ENCODE measurements around the gene SYNDIG1.

The SYNDIG1 gene

DNA sequence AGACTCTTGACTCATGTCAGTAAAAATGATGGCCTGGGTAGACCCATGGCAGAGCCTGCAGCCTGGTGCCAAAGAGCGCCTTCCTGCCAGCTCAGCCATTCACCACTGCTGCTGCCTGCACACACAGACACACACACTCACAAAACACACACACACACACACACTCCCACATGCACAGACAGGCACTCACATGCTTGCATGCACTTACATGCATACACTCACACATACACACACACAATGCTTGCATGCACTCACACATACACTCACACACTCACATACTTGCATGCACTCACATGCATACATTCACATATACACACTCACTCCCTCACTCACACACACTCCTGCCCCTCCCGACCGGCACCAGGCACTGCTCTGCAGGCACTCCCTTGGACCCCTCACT lies 18.0 kb upstream of the SYNDIG1 start:
- TF ChIP-seq JUND (IDR thresholded peaks at IDR 0.05; ENCODE audit: low read depth) = no peak
- DNase-seq (ENCODE audit: low read depth in 1 of 2, low spot score in 1 of 2) = no peak
- in situ Hi-C loops (cut with HindIII; ENCODE audit: low pct_unique_long_range_greater_than_20kb, low sequenced_read_pairs) = no loop called here

- in situ Hi-C loops (cut with HindIII; ENCODE audit: low pct_unique_long_range_greater_than_20kb, low sequenced_read_pairs) = no loop called here
- no peak for DNase-seq (ENCODE audit: low read depth in 1 of 2, low spot score in 1 of 2)
- no peak for TF ChIP-seq JUND (IDR thresholded peaks at IDR 0.05; ENCODE audit: low read depth)
Measured at GRCh38 chr20:24452016-24452415, 17.4 kb upstream of the SYNDIG1 start.

DNA sequence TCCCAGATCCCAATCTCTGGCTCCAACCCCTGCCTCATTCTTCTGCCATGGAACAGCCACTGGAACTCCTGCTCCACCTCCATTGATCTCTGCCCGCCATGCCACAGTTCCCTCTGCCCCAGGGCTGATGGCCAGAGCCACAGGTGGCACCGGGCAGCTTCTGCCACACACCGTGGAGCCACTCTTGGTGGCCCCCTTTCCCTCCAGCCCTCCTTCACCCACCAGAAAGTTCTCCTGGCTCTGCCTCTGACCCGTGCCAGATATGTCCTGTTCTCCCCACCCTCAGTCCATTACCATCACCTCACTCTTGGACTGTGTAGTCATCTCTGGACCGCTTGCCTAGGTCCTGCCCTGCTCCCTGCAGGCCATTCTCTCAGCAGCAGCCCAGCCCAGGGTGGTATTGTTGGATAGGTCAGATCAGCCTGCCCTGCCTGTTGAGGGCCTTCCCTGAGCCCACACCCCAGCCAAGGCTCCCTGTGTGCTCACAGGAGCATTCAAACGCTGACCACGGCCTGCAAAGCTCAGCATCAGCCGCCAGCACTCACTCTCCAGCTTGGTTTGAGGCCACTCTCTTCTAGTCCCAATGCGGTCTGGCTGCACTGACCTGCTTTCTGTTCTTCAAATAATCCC lies 16.8 kb upstream of the SYNDIG1 start:
- DNase-seq (ENCODE audit: low read depth in 1 of 2, low spot score in 1 of 2) = no peak
- TF ChIP-seq JUND (IDR thresholded peaks at IDR 0.05; ENCODE audit: low read depth) = no peak
- in situ Hi-C loops (cut with HindIII; ENCODE audit: low pct_unique_long_range_greater_than_20kb, low sequenced_read_pairs) = no loop called here

GRCh38 chr20:24453869-24454268 lies 15.6 kb upstream of the SYNDIG1 start:
- in situ Hi-C loops (cut with HindIII; ENCODE audit: low pct_unique_long_range_greater_than_20kb, low sequenced_read_pairs) = no loop called here
- TF ChIP-seq JUND (IDR thresholded peaks at IDR 0.05; ENCODE audit: low read depth) = no peak
- no peak for DNase-seq (ENCODE audit: low read depth in 1 of 2, low spot score in 1 of 2)

DNA sequence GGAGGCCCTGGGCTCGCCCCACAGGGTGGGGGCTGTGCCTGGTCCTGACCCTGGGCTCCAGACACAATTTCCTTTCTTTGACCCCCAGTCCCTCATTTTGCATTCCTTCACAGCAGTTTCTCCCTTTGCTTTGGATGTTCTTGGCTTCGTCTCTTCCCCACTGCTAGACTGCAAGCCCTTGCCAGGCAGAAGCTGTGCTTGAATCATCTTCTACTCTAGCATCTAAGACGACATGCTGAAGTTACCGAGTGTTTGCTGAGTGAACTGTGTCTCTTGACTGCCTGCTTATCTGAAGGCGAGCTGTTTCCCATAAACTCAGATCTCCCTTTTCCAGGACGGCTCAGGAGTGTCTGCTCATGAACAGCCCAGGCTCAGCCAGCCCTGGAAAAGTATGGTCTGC lies 14.3 kb upstream of the SYNDIG1 start:
- in situ Hi-C loops (cut with HindIII; ENCODE audit: low pct_unique_long_range_greater_than_20kb, low sequenced_read_pairs) = no loop called here

DNA sequence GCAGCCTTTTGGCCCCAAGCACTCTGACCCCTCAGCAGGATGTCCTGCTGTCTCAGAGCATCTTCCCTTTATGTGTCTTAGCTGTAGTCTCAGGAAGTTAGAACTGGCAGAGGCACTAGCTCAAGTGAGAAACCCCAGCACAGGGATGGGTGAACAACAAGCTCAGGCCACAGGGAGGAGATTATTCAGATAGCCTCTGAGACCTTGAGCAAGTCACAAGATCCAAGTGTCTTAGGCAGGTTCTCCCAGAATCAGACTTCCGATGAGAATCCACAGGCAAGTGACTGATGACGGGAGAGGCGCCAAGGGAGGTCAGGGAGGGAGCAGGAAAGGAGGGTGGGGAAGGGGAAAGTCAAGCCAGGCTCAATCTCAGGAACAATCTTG lies 13.0 kb upstream of the SYNDIG1 start:
- in situ Hi-C loops (cut with HindIII; ENCODE audit: low pct_unique_long_range_greater_than_20kb, low sequenced_read_pairs) = no loop called here
- no peak for TF ChIP-seq JUND (IDR thresholded peaks at IDR 0.05; ENCODE audit: low read depth)
- DNase-seq (ENCODE audit: low read depth in 1 of 2, low spot score in 1 of 2) = no peak

More for the DNA sequence above, 14.3 kb upstream of the SYNDIG1 start:
- DNase-seq (ENCODE audit: low read depth in 1 of 2, low spot score in 1 of 2) = no peak
- TF ChIP-seq JUND (IDR thresholded peaks at IDR 0.05; ENCODE audit: low read depth) = no peak

- DNase-seq (ENCODE audit: low read depth in 1 of 2, low spot score in 1 of 2) = no peak
- TF ChIP-seq JUND (IDR thresholded peaks at IDR 0.05; ENCODE audit: low read depth) = no peak
- in situ Hi-C loops (cut with HindIII; ENCODE audit: low pct_unique_long_range_greater_than_20kb, low sequenced_read_pairs) = no loop called here
Measured at GRCh38 chr20:24458436-24458835, 11.0 kb upstream of the SYNDIG1 start.

GRCh38 chr20:24459733-24460132 lies 9.7 kb upstream of the SYNDIG1 start:
- no peak for DNase-seq (ENCODE audit: low read depth in 1 of 2, low spot score in 1 of 2)
- in situ Hi-C loops (cut with HindIII; ENCODE audit: low pct_unique_long_range_greater_than_20kb, low sequenced_read_pairs) = no loop called here
- TF ChIP-seq JUND (IDR thresholded peaks at IDR 0.05; ENCODE audit: low read depth) = no peak

DNA sequence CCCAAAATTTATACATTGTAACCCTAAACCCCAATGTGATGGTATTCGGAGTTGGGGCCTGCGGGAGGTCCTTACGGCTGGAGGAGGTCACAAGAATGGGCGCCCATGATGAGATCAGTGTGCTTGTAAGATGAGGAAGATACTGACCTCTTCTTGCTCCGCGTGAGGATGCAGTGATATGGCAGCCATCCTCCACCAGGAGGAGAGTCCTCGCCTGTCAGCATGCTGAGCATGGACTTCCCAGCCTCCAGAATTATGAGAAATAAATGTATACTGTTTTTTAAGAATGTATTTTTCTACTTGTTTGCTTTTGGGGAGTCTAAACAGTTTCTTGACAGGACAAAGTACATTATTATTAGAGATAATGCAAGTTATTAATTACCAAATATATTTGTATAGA lies 8.7 kb upstream of the SYNDIG1 start:
- no peak for TF ChIP-seq JUND (IDR thresholded peaks at IDR 0.05; ENCODE audit: low read depth)
- no peak for DNase-seq (ENCODE audit: low read depth in 1 of 2, low spot score in 1 of 2)
- in situ Hi-C loops (cut with HindIII; ENCODE audit: low pct_unique_long_range_greater_than_20kb, low sequenced_read_pairs) = no loop called here

DNA sequence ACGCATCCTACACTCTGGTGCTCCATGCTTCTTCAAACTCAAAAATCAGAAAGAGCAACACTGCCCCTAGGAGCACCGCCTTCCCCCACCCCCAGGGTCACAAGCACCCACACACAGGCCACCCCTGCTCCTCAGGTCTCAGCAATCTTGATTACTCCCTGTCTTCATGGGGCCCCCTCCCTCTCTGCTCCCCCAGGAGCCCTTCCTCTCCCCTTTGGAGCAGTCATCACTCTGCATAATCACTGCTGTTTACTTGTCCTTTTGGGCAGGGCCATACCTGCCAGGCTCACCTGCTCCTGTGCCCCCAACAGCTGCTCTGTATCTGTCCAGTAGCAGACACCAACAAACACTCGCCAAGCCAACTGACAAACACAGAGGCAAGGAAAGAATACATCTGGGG lies 7.6 kb upstream of the SYNDIG1 start:
- no peak for TF ChIP-seq JUND (IDR thresholded peaks at IDR 0.05; ENCODE audit: low read depth)
- no peak for DNase-seq (ENCODE audit: low read depth in 1 of 2, low spot score in 1 of 2)
- in situ Hi-C loops (cut with HindIII; ENCODE audit: low pct_unique_long_range_greater_than_20kb, low sequenced_read_pairs) = no loop called here

GRCh38 chr20:24462460-24463010 lies 6.9 kb upstream of the SYNDIG1 start:
- DNase-seq (ENCODE audit: low read depth in 1 of 2, low spot score in 1 of 2) = no peak
- TF ChIP-seq JUND (IDR thresholded peaks at IDR 0.05; ENCODE audit: low read depth) = no peak
- in situ Hi-C loops (cut with HindIII; ENCODE audit: low pct_unique_long_range_greater_than_20kb, low sequenced_read_pairs) = no loop called here

DNA sequence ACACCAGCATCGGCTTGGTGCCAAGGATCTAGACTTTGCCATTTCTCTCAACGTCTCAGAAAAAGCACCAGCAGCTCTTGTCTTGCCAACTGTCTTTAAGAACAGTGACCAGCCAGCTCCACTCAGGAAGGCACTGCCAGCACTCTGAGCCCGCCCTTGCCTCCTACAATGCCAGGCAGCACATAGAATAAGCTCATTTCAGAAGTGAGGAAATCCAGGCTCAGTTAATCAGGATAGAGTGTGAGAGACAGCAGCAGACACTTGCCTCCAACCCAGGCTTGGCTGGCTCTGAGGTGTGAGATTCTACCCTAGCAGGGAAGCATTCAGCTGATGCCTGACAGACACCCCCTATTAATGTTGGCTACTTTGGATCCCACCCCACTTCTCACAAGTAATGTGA lies 4.3 kb upstream of the SYNDIG1 start:
- TF ChIP-seq JUND (IDR thresholded peaks at IDR 0.05; ENCODE audit: low read depth) = no peak
- in situ Hi-C loops (cut with HindIII; ENCODE audit: low pct_unique_long_range_greater_than_20kb, low sequenced_read_pairs) = no loop called here
- no peak for DNase-seq (ENCODE audit: low read depth in 1 of 2, low spot score in 1 of 2)

- no peak for DNase-seq (ENCODE audit: low read depth in 1 of 2, low spot score in 1 of 2)
- in situ Hi-C loops (cut with HindIII; ENCODE audit: low pct_unique_long_range_greater_than_20kb, low sequenced_read_pairs) = no loop called here
- TF ChIP-seq JUND (IDR thresholded peaks at IDR 0.05; ENCODE audit: low read depth) = no peak
Measured at GRCh38 chr20:24465730-24466129, 3.7 kb upstream of the SYNDIG1 start.

Data from T47D (cell line).